ENCODE results near the gene CD200. TPM values are rescaled to one million over a fixed set of nuclear protein-coding genes. Genes with fewer than 3 reads are reported as not detected.

Gene CD200
- total RNA-seq, 4 donors from 2014 or later, result 2.7 to 5.3 (median 3.6) TPM

DNA sequence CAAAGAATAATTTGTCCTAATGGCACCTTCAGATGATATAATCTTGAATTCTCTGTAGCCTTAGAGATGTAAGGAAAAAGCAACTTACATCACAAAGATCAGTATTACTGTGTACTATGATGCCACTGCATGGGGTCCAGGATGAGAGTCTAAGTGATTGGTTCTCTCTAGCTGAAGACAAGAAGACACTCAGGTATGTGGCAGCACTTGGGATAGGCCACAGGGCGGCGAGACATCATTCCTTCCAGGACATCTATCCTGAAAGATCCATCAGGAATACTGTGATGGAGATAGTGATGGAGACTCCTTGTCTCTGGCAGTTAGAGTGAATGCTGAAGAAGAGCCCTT lies 2.5 kb downstream of the CD200 start:
- Histone ChIP-seq H3K36me3 (no peaks in the 10 kb centered on the region), H3K4me1 (peaks cover 9% of the 10 kb centered on the region), H3K27ac (no peak overlapping the region), H3K27me3 (peaks cover 8% of the 10 kb centered on the region), H3K9me3 (no peaks in the 10 kb centered on the region), H3K4me3 (no peak overlapping the region)
- no peak for TF ChIP-seq POLR2AphosphoS5 (IDR thresholded peaks at IDR 0.05)
- TF ChIP-seq EP300 (IDR thresholded peaks at IDR 0.05), result no peak
- TF ChIP-seq, protein P1, sequence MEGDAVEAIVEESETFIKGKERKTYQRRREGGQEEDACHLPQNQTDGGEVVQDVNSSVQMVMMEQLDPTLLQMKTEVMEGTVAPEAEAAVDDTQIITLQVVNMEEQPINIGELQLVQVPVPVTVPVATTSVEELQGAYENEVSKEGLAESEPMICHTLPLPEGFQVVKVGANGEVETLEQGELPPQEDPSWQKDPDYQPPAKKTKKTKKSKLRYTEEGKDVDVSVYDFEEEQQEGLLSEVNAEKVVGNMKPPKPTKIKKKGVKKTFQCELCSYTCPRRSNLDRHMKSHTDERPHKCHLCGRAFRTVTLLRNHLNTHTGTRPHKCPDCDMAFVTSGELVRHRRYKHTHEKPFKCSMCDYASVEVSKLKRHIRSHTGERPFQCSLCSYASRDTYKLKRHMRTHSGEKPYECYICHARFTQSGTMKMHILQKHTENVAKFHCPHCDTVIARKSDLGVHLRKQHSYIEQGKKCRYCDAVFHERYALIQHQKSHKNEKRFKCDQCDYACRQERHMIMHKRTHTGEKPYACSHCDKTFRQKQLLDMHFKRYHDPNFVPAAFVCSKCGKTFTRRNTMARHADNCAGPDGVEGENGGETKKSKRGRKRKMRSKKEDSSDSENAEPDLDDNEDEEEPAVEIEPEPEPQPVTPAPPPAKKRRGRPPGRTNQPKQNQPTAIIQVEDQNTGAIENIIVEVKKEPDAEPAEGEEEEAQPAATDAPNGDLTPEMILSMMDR (IDR thresholded peaks at IDR 0.05), result no peak
- TF ChIP-seq POLR2A (IDR thresholded peaks at IDR 0.05), result no peak
- 91% methylated on average over 2 of the region's 2 CpGs for WGBS
- no peak for DNase-seq (ENCODE audit: low spot score in 2 of 2)

DNA sequence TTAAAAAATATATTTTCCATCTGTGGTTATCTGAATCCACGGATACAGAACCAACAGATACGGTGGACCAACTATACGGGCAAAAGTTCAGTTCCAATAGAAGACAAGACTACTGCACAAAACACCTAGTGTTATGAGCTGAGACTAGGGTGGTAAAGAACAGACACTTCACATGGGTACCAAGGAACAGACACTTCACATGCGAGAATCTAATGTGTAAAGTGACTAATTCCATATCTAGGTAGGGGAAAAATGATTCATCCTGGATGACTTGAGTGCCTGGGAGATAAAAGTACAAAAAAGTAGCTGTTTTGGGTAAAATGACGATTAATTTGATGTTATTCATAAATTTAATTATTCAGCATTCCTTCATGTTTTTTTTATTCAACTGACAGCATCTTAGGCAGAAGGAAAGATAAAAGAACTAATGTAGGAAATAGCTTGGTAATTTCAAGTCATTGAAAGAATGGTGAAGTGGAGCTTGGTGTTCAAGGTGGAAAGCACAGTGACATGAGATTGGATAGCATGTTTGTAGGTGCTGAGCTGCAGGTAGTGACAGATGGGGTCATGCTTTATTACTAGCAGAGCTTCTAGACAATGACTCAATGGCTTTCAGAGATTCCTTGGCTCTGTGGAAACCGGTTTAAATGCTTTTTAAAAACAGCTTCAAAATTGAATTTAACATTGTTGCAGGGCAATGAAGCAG lies 5.2 kb downstream of the CD200 start:
- no peak overlapping the region for H3K4me3 ChIP-seq
- WGBS, result 79% methylated on average over 6 of the region's 6 CpGs
- TF ChIP-seq POLR2A (IDR thresholded peaks at IDR 0.05), result no peak
- TF ChIP-seq POLR2AphosphoS5 (IDR thresholded peaks at IDR 0.05), result no peak
- no peak for TF ChIP-seq EP300 (IDR thresholded peaks at IDR 0.05)
- TF ChIP-seq, protein P1 (IDR thresholded peaks at IDR 0.05), result no peak

DNA sequence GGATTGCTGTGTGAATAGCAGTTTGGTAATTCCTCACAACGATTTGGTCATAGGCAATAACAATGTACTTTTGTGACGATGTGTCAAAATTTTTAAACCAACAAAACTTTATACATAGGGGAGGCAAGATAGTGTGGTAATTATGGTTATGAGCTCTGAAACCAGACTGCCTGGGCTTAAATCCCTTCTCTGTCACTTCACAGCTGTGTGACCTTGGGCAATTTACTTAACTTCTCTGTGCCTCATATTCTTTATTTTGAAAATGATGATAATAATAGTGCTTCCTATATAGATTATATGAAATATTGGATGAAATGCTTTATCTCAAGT lies 5.7 kb downstream of the CD200 start:
- Histone ChIP-seq H3K27ac (no peak overlapping the region), H3K4me1 (no peaks in the 10 kb centered on the region), H3K9me3 (no peaks in the 10 kb centered on the region), H3K27me3 (peaks cover under 1% of the 10 kb centered on the region), H3K36me3 (no peaks in the 10 kb centered on the region), H3K4me3 (no peak overlapping the region)
- no peak for TF ChIP-seq POLR2AphosphoS5 (IDR thresholded peaks at IDR 0.05)
- TF ChIP-seq, protein P1 (IDR thresholded peaks at IDR 0.05), result no peak
- TF ChIP-seq EP300 (IDR thresholded peaks at IDR 0.05), result no peak
- no peak for TF ChIP-seq POLR2A (IDR thresholded peaks at IDR 0.05)
- DNase-seq (ENCODE audit: low spot score in 2 of 2), result no peak
- WGBS, result 79% methylated on average over 2 of the region's 2 CpGs

More for the DNA sequence above, 5.2 kb downstream of the CD200 start:
- Histone ChIP-seq H3K27ac (no peak overlapping the region), H3K36me3 (no peaks in the 10 kb centered on the region), H3K4me1 (peaks cover 5% of the 10 kb centered on the region), H3K9me3 (no peaks in the 10 kb centered on the region), H3K27me3 (peaks cover 6% of the 10 kb centered on the region)
- no peak for DNase-seq (ENCODE audit: low spot score in 2 of 2)

DNA sequence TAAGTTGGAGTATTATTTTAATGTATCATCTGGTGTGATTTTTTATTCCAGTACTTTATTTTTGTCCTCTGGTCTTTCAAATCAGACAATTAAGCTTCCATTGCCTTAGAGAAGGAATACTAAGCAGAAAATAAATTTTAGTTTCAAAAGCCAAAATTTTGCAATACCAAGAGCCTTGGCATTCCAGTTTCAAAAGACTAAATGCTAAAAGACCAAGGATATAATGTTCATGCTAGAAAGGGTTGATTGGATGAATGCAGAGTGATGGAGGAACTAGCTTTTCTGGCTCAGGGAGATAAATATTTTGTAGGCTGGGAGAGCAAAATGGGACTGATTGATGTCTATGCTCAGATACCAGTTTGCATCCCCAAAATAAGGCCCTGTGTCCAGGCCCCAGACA lies 6.2 kb downstream of the CD200 start:
- H3K4me3 ChIP-seq, result no peak overlapping the region
- no peaks in the 10 kb centered on the region for H3K36me3 ChIP-seq
- no peaks in the 10 kb centered on the region for H3K27me3 ChIP-seq
- no peak for TF ChIP-seq POLR2A (IDR thresholded peaks at IDR 0.05)
- TF ChIP-seq, protein P1 (IDR thresholded peaks at IDR 0.05), result no peak
- no peaks in the 10 kb centered on the region for H3K9me3 ChIP-seq
- DNase-seq (ENCODE audit: low spot score in 2 of 2), result no peak
- H3K4me1 ChIP-seq, result no peaks in the 10 kb centered on the region
- no peak overlapping the region for H3K27ac ChIP-seq

DNA sequence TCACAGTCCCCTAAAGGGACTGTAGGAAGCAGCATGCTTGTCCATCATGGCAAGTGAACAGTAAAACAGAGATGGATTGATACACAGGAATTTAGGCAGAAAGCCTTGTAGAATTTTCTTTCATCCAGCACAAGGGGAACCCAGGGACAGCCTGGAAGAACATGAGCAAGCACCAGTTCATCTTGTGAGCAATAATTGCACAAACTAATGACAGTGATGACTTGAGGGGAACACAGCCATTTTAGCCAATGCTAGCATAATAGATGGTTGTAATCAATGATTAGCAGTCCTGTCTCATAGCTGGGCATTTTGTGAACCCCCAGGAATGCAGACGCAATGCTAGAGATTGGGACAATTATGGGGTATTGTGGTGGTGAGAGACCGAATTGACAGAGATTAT lies 6.7 kb downstream of the CD200 start:
- WGBS, result 88% methylated on average over 2 of the region's 2 CpGs
- Histone ChIP-seq H3K36me3 (no peaks in the 10 kb centered on the region), H3K9me3 (no peaks in the 10 kb centered on the region), H3K4me1 (no peaks in the 10 kb centered on the region), H3K4me3 (no peak overlapping the region), H3K27me3 (no peaks in the 10 kb centered on the region), H3K27ac (no peak overlapping the region)
- TF ChIP-seq POLR2A (IDR thresholded peaks at IDR 0.05), result no peak
- TF ChIP-seq, protein P1 (IDR thresholded peaks at IDR 0.05), result no peak
- no peak for TF ChIP-seq EP300 (IDR thresholded peaks at IDR 0.05)
- no peak for TF ChIP-seq POLR2AphosphoS5 (IDR thresholded peaks at IDR 0.05)
- no peak for DNase-seq (ENCODE audit: low spot score in 2 of 2)

Data from suprapubic skin (tissue), 4 donors.